ENCODE results near the gene CXCL13. TPM values are rescaled to one million over a fixed set of nuclear protein-coding genes. Genes with fewer than 3 reads are reported as not detected.
"Not testable (repeated sequence)": the region's sequence is repeated elsewhere in the genome, so short reads cannot be mapped to it uniquely, and the experiment has no call there.

The CXCL13 gene
- polyA plus RNA-seq, 3 donors: not detected

GRCh38 chr4:77635876-77636275 is 30.3 kb downstream of the CXCL13 start:
- Histone ChIP-seq H3K4me2 (replicated peaks; ENCODE audit: extremely low read depth, low read length, poor library complexity, severe bottlenecking) (no peak overlapping the region), H2AFZ (ENCODE audit: insufficient read depth, low read depth, low read length, poor library complexity, severe bottlenecking) (no peak overlapping the region), H4K20me1 (ENCODE audit: insufficient read depth, low read length) (no peaks in the 10 kb centered on the region), H3K9me3 (replicated peaks in 1 of 2; ENCODE audit: control insufficient read depth in 1 of 2, insufficient read depth in 1 of 2, low read length in 2 of 2) (peaks cover 0 to 17% of the 10 kb centered on the region in 2 donors), H3K4me1 (ENCODE audit: control insufficient read depth in 1 of 2, insufficient read depth in 2 of 2, low read length in 2 of 2) (no peaks in the 10 kb centered on the region), H3K27ac (ENCODE audit: low read depth in 1 of 2, low read length in 2 of 2) (no peak overlapping the region), H3K4me3 (replicated peaks in 1 of 3; ENCODE audit: low read depth in 2 of 3, low read length in 3 of 3) (no peak overlapping the region), H3K27me3 (ENCODE audit: control insufficient read depth in 2 of 2, insufficient read depth in 2 of 2, low read length in 2 of 2) (no peaks in the 10 kb centered on the region), H3K36me3 (replicated peaks in 1 of 2; ENCODE audit: control insufficient read depth in 1 of 2, insufficient read depth in 2 of 2, low read length in 2 of 2) (no peaks in the 10 kb centered on the region), H3K79me2 (ENCODE audit: insufficient read depth, low read length) (no peaks in the 10 kb centered on the region), H3K9ac (ENCODE audit: insufficient read depth, low read length, poor library complexity, severe bottlenecking) (no peak overlapping the region)
- H3K27me3 Mint-ChIP-seq (ENCODE audit: low read depth in 3 of 3): peaks cover 0 to 2% (median 0%) of the 10 kb centered on the region in 3 donors
- H3K27ac Mint-ChIP-seq: no peak overlapping the region
- H3K4me1 Mint-ChIP-seq: no peaks in the 10 kb centered on the region
- H3K36me3 Mint-ChIP-seq: no peaks in the 10 kb centered on the region
- H3K9me3 Mint-ChIP-seq: peaks cover 2 to 12% (median 5%) of the 10 kb centered on the region in 7 donors
- no peak overlapping the region for H3K4me3 Mint-ChIP-seq
- no peak for TF ChIP-seq CTCF (IDR thresholded peaks at IDR 0.05)
- intact Hi-C loops (cut with micrococcal nuclease): no loop called here
- 100% methylated on average over 1 of the region's 4 CpGs for WGBS (ENCODE audit: insufficient coverage)
- no peak for DNase-seq

DNA sequence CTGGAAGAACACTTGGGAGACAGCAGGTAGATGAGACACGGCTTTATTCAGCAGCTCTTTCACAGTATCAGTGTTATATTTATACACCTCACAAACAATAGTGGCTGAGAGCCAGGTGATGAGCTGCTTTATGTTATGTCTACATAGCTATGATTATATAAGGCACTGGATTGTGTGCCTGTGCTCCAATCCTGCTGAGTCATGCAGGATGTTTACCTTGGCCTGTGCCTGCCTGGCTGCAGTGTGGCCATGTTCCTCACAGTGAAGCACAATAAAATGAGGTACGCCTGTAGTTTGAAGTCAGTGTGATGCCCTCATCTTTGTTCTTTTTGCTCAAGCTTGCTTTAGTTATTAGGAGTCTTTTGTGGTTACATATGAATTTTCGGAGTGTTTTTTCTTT is 31.3 kb downstream of the CXCL13 start:
- Histone ChIP-seq H3K9ac (ENCODE audit: insufficient read depth, low read length, poor library complexity, severe bottlenecking) (no peak overlapping the region), H4K20me1 (ENCODE audit: insufficient read depth, low read length) (no peaks in the 10 kb centered on the region), H3K9me3 (replicated peaks in 1 of 2; ENCODE audit: control insufficient read depth in 1 of 2, insufficient read depth in 1 of 2, low read length in 2 of 2) (peaks cover 0 to 17% of the 10 kb centered on the region in 2 donors), H3K36me3 (replicated peaks in 1 of 2; ENCODE audit: control insufficient read depth in 1 of 2, insufficient read depth in 2 of 2, low read length in 2 of 2) (no peaks in the 10 kb centered on the region), H3K27me3 (ENCODE audit: control insufficient read depth in 2 of 2, insufficient read depth in 2 of 2, low read length in 2 of 2) (no peaks in the 10 kb centered on the region), H3K79me2 (ENCODE audit: insufficient read depth, low read length) (no peaks in the 10 kb centered on the region), H3K27ac (ENCODE audit: low read depth in 1 of 2, low read length in 2 of 2) (no peak overlapping the region), H2AFZ (ENCODE audit: insufficient read depth, low read depth, low read length, poor library complexity, severe bottlenecking) (no peak overlapping the region), H3K4me2 (replicated peaks; ENCODE audit: extremely low read depth, low read length, poor library complexity, severe bottlenecking) (no peak overlapping the region), H3K4me1 (ENCODE audit: control insufficient read depth in 1 of 2, insufficient read depth in 2 of 2, low read length in 2 of 2) (no peaks in the 10 kb centered on the region), H3K4me3 (replicated peaks in 1 of 3; ENCODE audit: low read depth in 2 of 3, low read length in 3 of 3) (no peak overlapping the region)
- DNase-seq: no peak
- WGBS (ENCODE audit: insufficient coverage): 100% methylated on average over 1 of the region's 3 CpGs
- Mint-ChIP-seq H3K27ac (no peak overlapping the region), H3K9me3 (peaks cover 5 to 13% (median 6%) of the 10 kb centered on the region in 7 donors), H3K4me1 (no peaks in the 10 kb centered on the region), H3K36me3 (no peaks in the 10 kb centered on the region), H3K4me3 (no peak overlapping the region), H3K27me3 (ENCODE audit: low read depth in 3 of 3) (peaks cover 0 to 2% (median 0%) of the 10 kb centered on the region in 3 donors)
- no peak for TF ChIP-seq CTCF (IDR thresholded peaks at IDR 0.05)
- intact Hi-C loops (cut with micrococcal nuclease): no loop called here

GRCh38 chr4:77644069-77644468 is 38.4 kb downstream of the CXCL13 start:
- H3K4me1 ChIP-seq (ENCODE audit: control insufficient read depth in 1 of 2, insufficient read depth in 2 of 2, low read length in 2 of 2); H3K79me2 ChIP-seq (ENCODE audit: insufficient read depth, low read length); H3K27ac ChIP-seq (ENCODE audit: low read depth in 1 of 2, low read length in 2 of 2); H3K27me3 ChIP-seq (ENCODE audit: control insufficient read depth in 2 of 2, insufficient read depth in 2 of 2, low read length in 2 of 2); DNase-seq; H3K4me1 Mint-ChIP-seq; H3K36me3 Mint-ChIP-seq; H3K4me3 ChIP-seq (replicated peaks in 1 of 3; ENCODE audit: low read depth in 2 of 3, low read length in 3 of 3); H4K20me1 ChIP-seq (ENCODE audit: insufficient read depth, low read length); H3K4me3 Mint-ChIP-seq; H3K27me3 Mint-ChIP-seq (ENCODE audit: low read depth in 3 of 3); H3K4me2 ChIP-seq (replicated peaks; ENCODE audit: extremely low read depth, low read length, poor library complexity, severe bottlenecking); H3K9me3 ChIP-seq (replicated peaks in 1 of 2; ENCODE audit: control insufficient read depth in 1 of 2, insufficient read depth in 1 of 2, low read length in 2 of 2); H3K27ac Mint-ChIP-seq; H3K36me3 ChIP-seq (replicated peaks in 1 of 2; ENCODE audit: control insufficient read depth in 1 of 2, insufficient read depth in 2 of 2, low read length in 2 of 2); H3K9ac ChIP-seq (ENCODE audit: insufficient read depth, low read length, poor library complexity, severe bottlenecking); H2AFZ ChIP-seq (ENCODE audit: insufficient read depth, low read depth, low read length, poor library complexity, severe bottlenecking); intact Hi-C loops (cut with micrococcal nuclease): not testable (repeated sequence)
- WGBS (ENCODE audit: insufficient coverage): no CpG with 5 or more reads among the region's 1 CpG
- peaks cover 3 to 25% (median 16%) of the 10 kb centered on the region in 7 donors for H3K9me3 Mint-ChIP-seq

All from CD14-positive monocyte (primary cell).